ENCODE data around the gene WNT1. TPM values are rescaled to one million over a fixed set of nuclear protein-coding genes. Genes with fewer than 3 reads are reported as not detected.

The WNT1 gene
- total RNA-seq (ENCODE audit: unreplicated experiment): not detected
- long read RNA-seq: 0 reads

- H3K4me1 Mint-ChIP-seq (ENCODE audit: low read depth, unreplicated experiment): no peaks in the 10 kb centered on the region
Measured at GRCh38 chr12:48978291-48978740, at the start of gene WNT1. WNT1 (plus strand) TSS chr12:48978322; CDS start chr12:48978651, 329 bp downstream.

GRCh38 chr12:48929551-48929950 is 48.6 kb upstream of the WNT1 start:
- H3K9me3 Mint-ChIP-seq (ENCODE audit: unreplicated experiment): peaks cover 7% of the 10 kb centered on the region
- H3K4me1 Mint-ChIP-seq (ENCODE audit: low read depth, unreplicated experiment): no peaks in the 10 kb centered on the region
- TF ChIP-seq CTCF (IDR thresholded peaks at IDR 0.05; ENCODE audit: partially characterized antibody, unreplicated experiment): no peak

More at GRCh38 chr12:48978291-48978740, at the start of gene WNT1:
- no peaks in the 10 kb centered on the region for H3K36me3 Mint-ChIP-seq (ENCODE audit: unreplicated experiment)
- DNase-seq: no peak
- peak; percentile 56 for TF ChIP-seq CTCF (IDR thresholded peaks at IDR 0.05; ENCODE audit: partially characterized antibody, unreplicated experiment)
- peaks cover 13% of the 10 kb centered on the region for H3K9me3 Mint-ChIP-seq (ENCODE audit: unreplicated experiment)
- H3K27me3 Mint-ChIP-seq (ENCODE audit: unreplicated experiment): peaks cover 53% of the 10 kb centered on the region
- H3K4me3 Mint-ChIP-seq (ENCODE audit: unreplicated experiment): no peak within 1 kb of the TSS
- H3K27ac Mint-ChIP-seq (ENCODE audit: unreplicated experiment): no peak within 1 kb of the TSS

GRCh38 chr12:48930475-48930874 is 47.6 kb upstream of the WNT1 start:
- Mint-ChIP-seq H3K9me3 (ENCODE audit: unreplicated experiment) (peaks cover 6% of the 10 kb centered on the region), H3K36me3 (ENCODE audit: unreplicated experiment) (peaks cover 5% of the 10 kb centered on the region), H3K4me3 (ENCODE audit: unreplicated experiment) (no peak overlapping the region), H3K4me1 (ENCODE audit: low read depth, unreplicated experiment) (no peaks in the 10 kb centered on the region), H3K27ac (ENCODE audit: unreplicated experiment) (no peak overlapping the region), H3K27me3 (ENCODE audit: unreplicated experiment) (peaks cover under 1% of the 10 kb centered on the region)
- no peak for TF ChIP-seq CTCF (IDR thresholded peaks at IDR 0.05; ENCODE audit: partially characterized antibody, unreplicated experiment)
- no peak for DNase-seq

More at GRCh38 chr12:48929551-48929950, 48.6 kb upstream of the WNT1 start:
- Mint-ChIP-seq H3K4me3 (ENCODE audit: unreplicated experiment) (no peak overlapping the region), H3K27ac (ENCODE audit: unreplicated experiment) (no peak overlapping the region), H3K36me3 (ENCODE audit: unreplicated experiment) (peaks cover 5% of the 10 kb centered on the region), H3K27me3 (ENCODE audit: unreplicated experiment) (peaks cover 4% of the 10 kb centered on the region)
- no peak for DNase-seq

- H3K4me1 Mint-ChIP-seq (ENCODE audit: low read depth, unreplicated experiment): no peaks in the 10 kb centered on the region
- peaks cover 3% of the 10 kb centered on the region for H3K9me3 Mint-ChIP-seq (ENCODE audit: unreplicated experiment)
- H3K27ac Mint-ChIP-seq (ENCODE audit: unreplicated experiment): no peak overlapping the region
- no peaks in the 10 kb centered on the region for H3K27me3 Mint-ChIP-seq (ENCODE audit: unreplicated experiment)
- peaks cover 5% of the 10 kb centered on the region for H3K36me3 Mint-ChIP-seq (ENCODE audit: unreplicated experiment)
- no peak overlapping the region for H3K4me3 Mint-ChIP-seq (ENCODE audit: unreplicated experiment)
- no peak for DNase-seq
- no peak for TF ChIP-seq CTCF (IDR thresholded peaks at IDR 0.05; ENCODE audit: partially characterized antibody, unreplicated experiment)
Measured at GRCh38 chr12:48932878-48933277, 45.2 kb upstream of the WNT1 start.

GRCh38 chr12:48933664-48934311 is 44.3 kb upstream of the WNT1 start:
- no peaks in the 10 kb centered on the region for H3K4me1 Mint-ChIP-seq (ENCODE audit: low read depth, unreplicated experiment)
- no peak for TF ChIP-seq CTCF (IDR thresholded peaks at IDR 0.05; ENCODE audit: partially characterized antibody, unreplicated experiment)
- no peak for DNase-seq
- H3K36me3 Mint-ChIP-seq (ENCODE audit: unreplicated experiment): peaks cover 5% of the 10 kb centered on the region
- no peaks in the 10 kb centered on the region for H3K27me3 Mint-ChIP-seq (ENCODE audit: unreplicated experiment)
- no peak overlapping the region for H3K27ac Mint-ChIP-seq (ENCODE audit: unreplicated experiment)
- H3K4me3 Mint-ChIP-seq (ENCODE audit: unreplicated experiment): no peak overlapping the region
- H3K9me3 Mint-ChIP-seq (ENCODE audit: unreplicated experiment): peaks cover 3% of the 10 kb centered on the region

Data from glutamatergic neuron (in vitro differentiated cells).